Type B pancreatic cell (in vitro differentiated cells): ENCODE results near the gene TTBK1. TPM values are rescaled to one million over a fixed set of nuclear protein-coding genes. Genes with fewer than 3 reads are reported as not detected.

Experiments used
- DNase-seq: peaks from one replicate; pipeline ENCODE4 v3.0.0; 2021; ENCODE audit warnings: mixed read lengths; ENCODE audit not compliant: unreplicated experiment; ENCODE audit errors: extremely low spot score
- H3K27ac Mint-ChIP-seq: 2 replicates; pipeline ENCODE4 v1.8.0; 2021; ENCODE audit warnings: mild to moderate bottlenecking, mixed read lengths
- H3K27me3 Mint-ChIP-seq: 2 replicates; pipeline ENCODE4 v1.8.0; 2021; ENCODE audit warnings: mixed read lengths
- H3K36me3 Mint-ChIP-seq: 2 replicates; pipeline ENCODE4 v1.8.0; 2021; ENCODE audit warnings: mixed read lengths
- H3K4me1 Mint-ChIP-seq: one replicate; pipeline ENCODE4 v1.8.0; 2021; ENCODE audit warnings: mixed read lengths; ENCODE audit not compliant: unreplicated experiment
- H3K4me3 Mint-ChIP-seq: 2 replicates; pipeline ENCODE4 v1.8.0; 2021; ENCODE audit warnings: mild to moderate bottlenecking, mixed read lengths
- H3K9me3 Mint-ChIP-seq: 2 replicates; pipeline ENCODE4 v1.8.0; 2021; ENCODE audit warnings: mixed read lengths
- CTCF ChIP-seq: fragments of 200-600 bp; sonication (generic); conservative IDR thresholded peaks from 2 replicates; pipeline ENCODE4 v1.5.0; 2021; ENCODE audit warnings: antibody characterized with exemption, mild to moderate bottlenecking
- total RNA-seq: library from RNA; stranded (reverse); gene quantifications from 2 replicates; pipeline ENCODE4 v1.2.1, GENCODE V29; 2021; ENCODE audit warnings: low replicate concordance

Gene TTBK1
- total RNA-seq, 1 donor from 2014 or later = 1.7 TPM

- Mint-ChIP-seq H3K27me3 (peaks cover 15% of the 10 kb centered on the region), H3K4me3 (no peak overlapping the region), H3K9me3 (no peaks in the 10 kb centered on the region), H3K4me1 (peaks cover 23% of the 10 kb centered on the region), H3K27ac (no peak overlapping the region), H3K36me3 (no peaks in the 10 kb centered on the region)
- no peak for TF ChIP-seq CTCF
- DNase-seq = no peak
Observed at GRCh38 chr6:43256670-43257366, 13.5 kb downstream of the TTBK1 start.

DNA sequence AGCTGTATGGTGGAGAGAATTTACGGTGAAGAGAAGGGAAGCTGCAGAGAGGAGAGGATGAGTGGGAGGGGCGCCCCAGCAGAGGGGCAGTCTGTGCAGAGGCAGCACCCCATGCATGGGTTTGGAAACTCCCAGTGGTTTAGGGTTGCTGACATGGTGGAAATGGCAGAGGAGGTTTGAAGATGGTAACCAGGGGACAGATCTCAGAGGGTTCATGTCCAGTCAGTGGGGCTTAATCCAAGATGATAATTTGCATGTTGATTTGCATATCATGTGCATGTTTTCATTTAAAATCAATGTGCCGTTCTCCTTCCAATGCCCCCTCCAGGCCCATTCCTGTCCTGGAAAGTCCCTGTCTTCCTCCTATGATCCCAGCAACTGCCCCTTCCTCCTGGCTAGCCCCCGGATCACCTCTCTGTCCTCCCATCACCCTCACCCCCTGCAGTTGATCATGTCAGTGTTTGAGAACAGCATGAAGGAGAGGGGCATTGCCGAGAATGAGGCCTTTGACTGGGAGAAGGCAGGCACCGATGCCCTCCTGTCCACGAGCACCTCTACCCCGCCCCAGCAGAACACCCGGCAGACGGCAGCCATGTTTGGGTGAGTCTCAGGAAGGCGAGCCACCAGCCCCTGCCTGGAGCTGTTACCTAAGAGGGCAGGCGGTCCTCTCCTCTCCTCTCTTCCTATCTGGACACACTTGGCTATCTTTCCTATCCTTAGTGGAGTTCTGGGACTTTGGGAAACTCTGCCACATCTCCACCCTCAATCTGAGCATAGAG lies 14.3 kb downstream of the TTBK1 start:
- Mint-ChIP-seq H3K9me3 (no peaks in the 10 kb centered on the region), H3K27ac (no peak overlapping the region), H3K36me3 (no peaks in the 10 kb centered on the region), H3K27me3 (peaks cover 12% of the 10 kb centered on the region), H3K4me1 (peaks cover 28% of the 10 kb centered on the region), H3K4me3 (no peak overlapping the region)
- DNase-seq = no peak
- no peak for TF ChIP-seq CTCF

DNA sequence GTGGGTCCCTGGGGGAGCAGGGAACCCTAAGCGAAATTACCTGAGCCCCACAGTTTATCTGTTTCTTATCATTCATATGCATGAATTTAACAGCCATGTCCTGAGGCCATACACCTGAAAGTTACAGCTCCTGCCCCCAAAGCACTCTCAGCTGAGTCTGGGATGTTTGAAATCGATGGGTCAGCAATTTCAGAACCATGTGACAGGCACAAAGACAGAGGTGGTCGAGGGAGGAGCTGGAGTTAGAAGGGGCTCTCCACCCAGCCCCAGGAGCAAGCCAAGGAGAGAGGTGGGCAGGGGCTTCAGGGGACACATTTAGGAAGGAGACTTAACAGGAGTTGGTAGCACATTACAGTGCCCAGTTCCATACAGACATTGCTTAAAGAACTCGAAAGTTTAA lies 14.9 kb downstream of the TTBK1 start:
- Mint-ChIP-seq H3K27ac (no peak overlapping the region), H3K9me3 (no peaks in the 10 kb centered on the region), H3K27me3 (peaks cover 8% of the 10 kb centered on the region), H3K4me1 (peaks cover 28% of the 10 kb centered on the region), H3K36me3 (no peaks in the 10 kb centered on the region), H3K4me3 (no peak overlapping the region)
- TF ChIP-seq CTCF = no peak
- no peak for DNase-seq

GRCh38 chr6:43258807-43259686 lies 15.8 kb downstream of the TTBK1 start:
- Mint-ChIP-seq H3K36me3 (no peaks in the 10 kb centered on the region), H3K4me1 (peaks cover 33% of the 10 kb centered on the region), H3K9me3 (no peaks in the 10 kb centered on the region), H3K27me3 (peaks cover 12% of the 10 kb centered on the region), H3K4me3 (no peak overlapping the region), H3K27ac (no peak overlapping the region)
- no peak for TF ChIP-seq CTCF
- no peak for DNase-seq

GRCh38 chr6:43260791-43261190 lies 17.5 kb downstream of the TTBK1 start:
- H3K9me3 Mint-ChIP-seq = no peaks in the 10 kb centered on the region
- H3K27ac Mint-ChIP-seq = no peak overlapping the region
- no peak for TF ChIP-seq CTCF
- no peaks in the 10 kb centered on the region for H3K36me3 Mint-ChIP-seq
- H3K4me3 Mint-ChIP-seq = no peak overlapping the region
- DNase-seq = no peak
- H3K27me3 Mint-ChIP-seq = peaks cover 10% of the 10 kb centered on the region
- peaks cover 30% of the 10 kb centered on the region for H3K4me1 Mint-ChIP-seq
